Type B pancreatic cell (in vitro differentiated cells): ENCODE data around the gene FZD10. TPM values are rescaled to one million over a fixed set of nuclear protein-coding genes. Genes with fewer than 3 reads are reported as not detected.
A peak's percentile ranks its signal among the peaks of the same experiment; 100 is the strongest.

Experiments
- DNase-seq: peaks from one replicate; pipeline ENCODE4 v3.0.0; 2021; ENCODE audit warnings: mixed read lengths; ENCODE audit not compliant: unreplicated experiment; ENCODE audit errors: extremely low spot score
- H3K27ac Mint-ChIP-seq: 2 replicates; pipeline ENCODE4 v1.8.0; 2021; ENCODE audit warnings: mild to moderate bottlenecking, mixed read lengths
- H3K27me3 Mint-ChIP-seq: 2 replicates; pipeline ENCODE4 v1.8.0; 2021; ENCODE audit warnings: mixed read lengths
- H3K36me3 Mint-ChIP-seq: 2 replicates; pipeline ENCODE4 v1.8.0; 2021; ENCODE audit warnings: mixed read lengths
- H3K4me1 Mint-ChIP-seq: one replicate; pipeline ENCODE4 v1.8.0; 2021; ENCODE audit warnings: mixed read lengths; ENCODE audit not compliant: unreplicated experiment
- H3K4me3 Mint-ChIP-seq: 2 replicates; pipeline ENCODE4 v1.8.0; 2021; ENCODE audit warnings: mild to moderate bottlenecking, mixed read lengths
- H3K9me3 Mint-ChIP-seq: 2 replicates; pipeline ENCODE4 v1.8.0; 2021; ENCODE audit warnings: mixed read lengths
- total RNA-seq: library from RNA; stranded (reverse); gene quantifications from 2 replicates; pipeline ENCODE4 v1.2.1, GENCODE V29; 2021; ENCODE audit warnings: low replicate concordance
- TF ChIP-seq, protein P1 (sequence below): fragments of 200-600 bp; sonication (generic); conservative IDR thresholded peaks from 2 replicates; pipeline ENCODE4 v1.5.0; 2021; ENCODE audit warnings: antibody characterized with exemption, mild to moderate bottlenecking

Gene FZD10
- total RNA-seq, 1 donor from 2014 or later, result 17.7 TPM

DNA sequence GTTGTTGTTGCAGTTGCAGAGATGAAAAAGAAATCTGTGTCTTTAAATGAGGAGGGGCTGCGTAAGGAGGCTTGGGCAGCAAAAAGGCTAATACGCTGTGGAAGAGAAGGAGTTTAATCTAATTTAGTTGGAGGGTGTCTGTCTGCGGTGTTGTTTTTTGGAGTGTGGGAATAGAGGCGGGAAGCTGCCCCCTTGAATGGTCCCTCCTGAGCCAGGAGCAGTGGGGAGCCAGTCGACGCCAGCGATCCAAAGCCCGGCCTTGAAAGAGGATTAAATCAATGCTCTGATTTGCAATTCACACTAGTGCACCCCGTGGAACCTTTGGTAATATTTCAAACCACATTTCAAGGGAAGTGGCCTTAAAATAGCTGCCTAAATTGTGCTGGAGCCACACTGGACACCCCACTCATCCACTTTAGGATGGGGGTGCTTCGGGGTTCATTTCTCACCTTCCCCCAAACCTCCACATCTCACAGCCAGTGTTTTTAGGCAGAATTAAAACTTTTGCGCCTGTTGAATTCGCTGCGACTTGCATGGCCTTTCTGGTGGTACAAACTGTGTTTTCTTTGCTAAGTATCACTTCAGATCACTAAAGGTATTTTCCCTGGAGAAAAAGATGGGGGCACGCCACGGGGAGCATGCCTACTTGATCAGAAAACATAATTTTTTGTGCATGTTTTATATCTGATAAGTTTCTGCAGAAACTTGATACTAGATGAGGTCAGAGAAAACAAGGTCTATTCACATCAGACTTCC is 4.1 kb upstream of the FZD10 start:
- Mint-ChIP-seq H3K4me3 (no peak overlapping the region), H3K27me3 (peaks cover 37% of the 10 kb centered on the region), H3K9me3 (no peaks in the 10 kb centered on the region), H3K4me1 (peaks cover 12% of the 10 kb centered on the region), H3K27ac (no peak overlapping the region), H3K36me3 (peaks cover 5% of the 10 kb centered on the region)
- TF ChIP-seq, protein P1, sequence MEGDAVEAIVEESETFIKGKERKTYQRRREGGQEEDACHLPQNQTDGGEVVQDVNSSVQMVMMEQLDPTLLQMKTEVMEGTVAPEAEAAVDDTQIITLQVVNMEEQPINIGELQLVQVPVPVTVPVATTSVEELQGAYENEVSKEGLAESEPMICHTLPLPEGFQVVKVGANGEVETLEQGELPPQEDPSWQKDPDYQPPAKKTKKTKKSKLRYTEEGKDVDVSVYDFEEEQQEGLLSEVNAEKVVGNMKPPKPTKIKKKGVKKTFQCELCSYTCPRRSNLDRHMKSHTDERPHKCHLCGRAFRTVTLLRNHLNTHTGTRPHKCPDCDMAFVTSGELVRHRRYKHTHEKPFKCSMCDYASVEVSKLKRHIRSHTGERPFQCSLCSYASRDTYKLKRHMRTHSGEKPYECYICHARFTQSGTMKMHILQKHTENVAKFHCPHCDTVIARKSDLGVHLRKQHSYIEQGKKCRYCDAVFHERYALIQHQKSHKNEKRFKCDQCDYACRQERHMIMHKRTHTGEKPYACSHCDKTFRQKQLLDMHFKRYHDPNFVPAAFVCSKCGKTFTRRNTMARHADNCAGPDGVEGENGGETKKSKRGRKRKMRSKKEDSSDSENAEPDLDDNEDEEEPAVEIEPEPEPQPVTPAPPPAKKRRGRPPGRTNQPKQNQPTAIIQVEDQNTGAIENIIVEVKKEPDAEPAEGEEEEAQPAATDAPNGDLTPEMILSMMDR, result no peak
- no peak for DNase-seq

DNA sequence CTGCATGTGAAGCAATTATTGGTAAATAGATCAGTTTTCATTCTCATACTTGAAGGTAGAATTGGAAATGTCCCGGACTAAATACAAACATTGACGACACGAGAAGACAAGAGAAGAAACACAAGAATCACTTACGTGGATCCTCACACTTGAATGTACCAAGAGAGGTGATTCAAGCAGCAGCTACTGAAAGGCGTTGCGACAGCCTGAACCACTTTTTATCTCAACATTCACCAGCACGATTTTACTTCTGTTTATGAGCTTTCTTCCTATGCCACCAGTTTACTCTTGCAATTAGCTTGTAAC is 3.6 kb upstream of the FZD10 start:
- TF ChIP-seq, protein P1, result no peak
- peaks cover 42% of the 10 kb centered on the region for H3K27me3 Mint-ChIP-seq
- DNase-seq, result no peak
- H3K9me3 Mint-ChIP-seq, result no peaks in the 10 kb centered on the region
- H3K4me1 Mint-ChIP-seq, result peaks cover 12% of the 10 kb centered on the region
- no peak overlapping the region for H3K27ac Mint-ChIP-seq
- H3K36me3 Mint-ChIP-seq, result peaks cover 5% of the 10 kb centered on the region
- no peak overlapping the region for H3K4me3 Mint-ChIP-seq

DNA sequence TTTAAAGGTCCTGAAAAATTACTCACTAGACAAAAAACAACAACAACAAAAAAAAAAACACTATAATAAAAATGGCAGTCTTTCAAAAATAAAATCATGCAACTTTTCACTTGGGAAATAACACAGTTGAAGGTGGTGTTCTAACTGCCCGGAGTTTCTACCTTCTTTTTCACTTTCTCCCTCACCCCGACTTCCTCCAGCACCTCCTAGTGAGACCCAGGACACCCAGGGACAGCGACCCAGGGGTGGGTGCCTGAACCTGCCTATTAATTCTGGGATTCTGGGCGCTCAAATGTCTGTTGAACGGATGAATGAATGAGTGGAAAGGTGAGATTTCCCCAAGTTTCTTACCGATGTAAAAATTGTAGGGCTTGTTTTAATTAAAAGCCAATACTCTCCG is 2.0 kb upstream of the FZD10 start:
- Mint-ChIP-seq H3K9me3 (no peaks in the 10 kb centered on the region), H3K4me3 (no peak overlapping the region), H3K27me3 (peaks cover 47% of the 10 kb centered on the region), H3K27ac (no peak overlapping the region), H3K36me3 (peaks cover 2% of the 10 kb centered on the region), H3K4me1 (peaks cover 12% of the 10 kb centered on the region)
- no peak for DNase-seq
- TF ChIP-seq, protein P1, result no peak

DNA sequence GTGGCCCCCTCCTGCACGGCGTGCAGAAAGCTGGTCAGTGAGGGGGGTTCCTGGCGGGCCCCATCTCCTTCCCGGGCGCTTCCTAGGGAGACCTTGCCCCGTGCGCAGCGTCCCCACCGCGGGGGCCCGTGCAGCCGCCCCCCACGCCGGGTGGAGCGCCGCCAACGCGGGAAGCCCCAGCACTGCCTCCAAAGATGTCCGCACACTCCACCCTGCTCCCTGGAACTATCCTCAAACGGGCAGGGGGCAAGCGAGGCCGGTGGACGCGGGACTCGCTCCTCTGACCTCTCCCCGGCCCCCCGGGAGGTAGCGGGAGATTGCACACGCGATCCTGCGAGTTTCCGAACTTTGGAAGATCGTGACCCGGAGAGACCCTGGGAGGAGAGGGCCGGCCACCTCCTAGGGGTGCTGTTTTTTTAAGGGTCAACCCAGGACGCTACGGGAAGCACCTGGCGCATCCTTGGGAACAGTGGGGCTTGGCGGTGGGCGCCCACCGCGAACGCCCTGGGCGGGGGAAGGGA is 1.5 kb upstream of the FZD10 start:
- TF ChIP-seq, protein P1, result no peak
- Mint-ChIP-seq H3K4me3 (peak overlapping the region; percentile 87), H3K27ac (no peak overlapping the region), H3K4me1 (peaks cover 10% of the 10 kb centered on the region), H3K36me3 (peaks cover 5% of the 10 kb centered on the region), H3K27me3 (peaks cover 47% of the 10 kb centered on the region), H3K9me3 (no peaks in the 10 kb centered on the region)
- DNase-seq, result no peak

DNA sequence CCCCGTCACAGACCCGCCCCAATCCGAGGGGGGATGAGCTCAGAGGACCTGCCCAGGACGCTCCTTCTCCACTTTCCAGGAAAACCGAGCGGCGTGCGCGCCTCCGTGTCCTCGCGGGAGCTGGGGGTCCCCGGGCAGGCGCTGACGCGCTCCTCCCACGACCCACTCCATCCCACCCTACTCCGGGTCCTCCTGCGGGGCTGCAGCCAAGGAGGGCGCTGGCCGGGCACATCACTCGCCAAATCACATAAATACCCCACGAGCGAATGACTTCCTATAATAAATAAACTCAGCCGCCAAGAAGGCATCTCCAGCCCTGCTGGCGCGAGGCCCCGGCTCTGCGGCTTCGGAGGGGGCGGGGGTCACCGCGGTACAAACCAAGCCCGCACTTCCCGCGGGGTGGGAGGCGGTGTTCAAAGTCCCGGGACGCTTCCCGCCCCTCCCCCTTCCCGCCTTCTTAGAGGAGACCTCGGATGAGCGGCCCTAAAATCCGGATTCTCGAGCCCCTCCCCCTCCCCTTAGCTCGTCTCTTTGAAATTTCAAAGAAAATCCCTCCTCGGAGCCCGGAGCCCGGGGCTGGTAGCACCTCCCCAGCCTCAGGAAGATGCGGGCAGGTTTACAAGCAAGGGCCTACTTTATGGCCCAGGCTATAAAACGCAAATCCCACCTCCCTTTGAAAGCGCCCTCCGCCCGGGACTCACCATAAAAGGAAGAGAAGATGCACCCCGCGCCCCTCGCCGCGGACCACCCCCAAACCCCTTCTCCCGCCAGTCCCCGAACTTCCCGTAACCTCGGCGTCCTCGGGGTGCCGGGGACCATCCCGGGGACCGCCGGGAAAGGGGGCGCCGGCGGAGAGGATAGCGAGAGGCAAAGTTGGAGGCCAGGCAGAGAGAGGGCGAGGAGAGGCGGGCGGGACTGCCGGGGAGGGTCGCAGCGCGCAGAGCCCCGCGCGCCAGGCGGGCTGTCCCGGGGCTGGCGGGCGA is 712 bp upstream of the FZD10 start:
- Mint-ChIP-seq H3K4me3 (peak overlapping the region; percentile 87), H3K36me3 (peaks cover 13% of the 10 kb centered on the region), H3K9me3 (no peaks in the 10 kb centered on the region), H3K27ac (peak overlapping the region; percentile 71), H3K27me3 (peaks cover 50% of the 10 kb centered on the region), H3K4me1 (peaks cover 15% of the 10 kb centered on the region)
- DNase-seq, result no peak
- TF ChIP-seq, protein P1, result no peak
